ENCODE data around the gene INPP5E.

INPP5E gene

DNA sequence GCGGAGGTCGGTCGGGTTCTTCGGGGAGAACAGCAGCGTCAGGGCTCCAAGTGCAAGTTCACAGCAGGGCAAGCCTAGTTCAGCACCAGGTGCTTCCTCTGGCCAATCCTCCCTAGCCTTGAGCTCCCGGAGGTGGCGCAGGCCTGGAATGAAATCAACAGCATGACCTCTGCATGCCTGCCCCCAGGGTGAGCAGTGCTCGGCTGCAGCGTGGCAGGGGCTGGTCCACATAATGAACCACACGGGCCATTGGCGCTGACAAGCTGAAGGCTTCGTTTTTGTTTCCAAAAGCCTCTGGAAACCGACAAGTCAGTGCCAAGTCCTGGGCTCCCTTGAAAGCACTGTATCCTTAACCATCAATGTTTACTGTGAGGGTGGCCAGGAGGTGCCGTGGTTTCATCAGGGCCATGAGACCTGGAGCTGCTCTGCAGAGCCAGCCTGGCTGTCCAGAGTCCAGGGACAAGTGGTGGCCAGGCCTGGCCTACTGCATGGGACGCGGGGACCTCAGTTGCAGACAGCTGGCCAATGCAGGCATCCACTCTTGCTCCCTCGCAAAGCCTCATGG lies 2.1 kb upstream of the INPP5E start:
- Histone ChIP-seq H3K9me2 (replicated peaks; ENCODE audit: control insufficient read depth, low read length) (no peaks in the 10 kb centered on the region), H3K9me3 (ENCODE audit: control insufficient read depth, insufficient read depth, low read length) (no peaks in the 10 kb centered on the region), H3K4me2 (ENCODE audit: low read length) (no peak overlapping the region), H3K36me3 (ENCODE audit: control insufficient read depth, low read length) (peaks cover 56% of the 10 kb centered on the region), H3K79me2 (ENCODE audit: control insufficient read depth, low read length) (peaks cover 28% of the 10 kb centered on the region), H3K27me3 (ENCODE audit: control insufficient read depth, low read length) (no peaks in the 10 kb centered on the region), H3F3A (ENCODE audit: control insufficient read depth, insufficient read depth) (peaks cover 9% of the 10 kb centered on the region; the same call in 1 of the 2 replicates), H3K27ac (ENCODE audit: low read depth, low read length) (no peak overlapping the region), H4K20me1 (ENCODE audit: control insufficient read depth, insufficient read depth, low read depth, low read length) (peaks cover 14% of the 10 kb centered on the region; the same call in 1 of the 2 replicates), H3K4me1 (ENCODE audit: control insufficient read depth, low read length) (peaks cover 22% of the 10 kb centered on the region), H3K4me3 (ENCODE audit: low read length) (no peak overlapping the region)
- TF ChIP-seq, protein P1, sequence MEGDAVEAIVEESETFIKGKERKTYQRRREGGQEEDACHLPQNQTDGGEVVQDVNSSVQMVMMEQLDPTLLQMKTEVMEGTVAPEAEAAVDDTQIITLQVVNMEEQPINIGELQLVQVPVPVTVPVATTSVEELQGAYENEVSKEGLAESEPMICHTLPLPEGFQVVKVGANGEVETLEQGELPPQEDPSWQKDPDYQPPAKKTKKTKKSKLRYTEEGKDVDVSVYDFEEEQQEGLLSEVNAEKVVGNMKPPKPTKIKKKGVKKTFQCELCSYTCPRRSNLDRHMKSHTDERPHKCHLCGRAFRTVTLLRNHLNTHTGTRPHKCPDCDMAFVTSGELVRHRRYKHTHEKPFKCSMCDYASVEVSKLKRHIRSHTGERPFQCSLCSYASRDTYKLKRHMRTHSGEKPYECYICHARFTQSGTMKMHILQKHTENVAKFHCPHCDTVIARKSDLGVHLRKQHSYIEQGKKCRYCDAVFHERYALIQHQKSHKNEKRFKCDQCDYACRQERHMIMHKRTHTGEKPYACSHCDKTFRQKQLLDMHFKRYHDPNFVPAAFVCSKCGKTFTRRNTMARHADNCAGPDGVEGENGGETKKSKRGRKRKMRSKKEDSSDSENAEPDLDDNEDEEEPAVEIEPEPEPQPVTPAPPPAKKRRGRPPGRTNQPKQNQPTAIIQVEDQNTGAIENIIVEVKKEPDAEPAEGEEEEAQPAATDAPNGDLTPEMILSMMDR (IDR thresholded peaks at IDR 0.05; ENCODE audit: low read depth, low read length, poor library complexity, severe bottlenecking), result no peak
- TF ChIP-seq EZH2phosphoT487 (IDR thresholded peaks at IDR 0.05; ENCODE audit: borderline replicate concordance, low read length), result no peak

DNA sequence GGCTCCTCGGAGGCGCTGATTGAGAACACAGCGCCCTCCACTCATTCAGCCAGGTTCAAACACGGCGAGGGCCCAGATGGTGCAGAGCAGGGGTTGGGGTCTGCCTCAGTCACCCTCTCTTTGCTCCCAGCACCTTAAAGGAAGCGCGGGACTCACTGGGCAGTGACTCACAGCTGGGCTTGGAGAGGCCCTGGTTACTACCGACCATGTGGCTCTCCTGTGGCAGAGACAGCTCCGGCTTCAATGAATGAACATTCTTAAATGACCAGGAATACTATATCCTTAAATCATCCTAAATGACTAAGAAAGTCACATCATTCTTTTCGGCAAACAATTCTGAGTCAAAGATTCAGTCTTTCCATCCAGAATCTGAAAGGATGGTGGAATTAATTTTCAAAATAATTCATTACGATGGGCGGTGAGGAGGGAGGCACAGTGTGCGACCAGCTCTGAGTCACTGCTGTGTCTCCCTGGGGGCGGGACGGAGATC lies 1.6 kb upstream of the INPP5E start:
- H3K4me3 ChIP-seq (ENCODE audit: low read length), result no peak overlapping the region
- no peak overlapping the region for H3K27ac ChIP-seq (ENCODE audit: low read depth, low read length)
- no peaks in the 10 kb centered on the region for H3K27me3 ChIP-seq (ENCODE audit: control insufficient read depth, low read length)
- no peak for TF ChIP-seq EZH2phosphoT487 (IDR thresholded peaks at IDR 0.05; ENCODE audit: borderline replicate concordance, low read length)
- TF ChIP-seq, protein P1 (IDR thresholded peaks at IDR 0.05; ENCODE audit: low read depth, low read length, poor library complexity, severe bottlenecking), result no peak
- peaks cover 33% of the 10 kb centered on the region for H3K79me2 ChIP-seq (ENCODE audit: control insufficient read depth, low read length)
- H3K4me2 ChIP-seq (ENCODE audit: low read length), result no peak overlapping the region
- peaks cover 57% of the 10 kb centered on the region for H3K36me3 ChIP-seq (ENCODE audit: control insufficient read depth, low read length)
- peaks cover 18% of the 10 kb centered on the region; the same call in 1 of the 2 replicates for H4K20me1 ChIP-seq (ENCODE audit: control insufficient read depth, insufficient read depth, low read depth, low read length)
- no peaks in the 10 kb centered on the region for H3K9me3 ChIP-seq (ENCODE audit: control insufficient read depth, insufficient read depth, low read length)
- peaks cover 27% of the 10 kb centered on the region for H3K4me1 ChIP-seq (ENCODE audit: control insufficient read depth, low read length)
- H3F3A ChIP-seq (ENCODE audit: control insufficient read depth, insufficient read depth), result peaks cover 9% of the 10 kb centered on the region; the same call in 1 of the 2 replicates
- no peaks in the 10 kb centered on the region for H3K9me2 ChIP-seq (replicated peaks; ENCODE audit: control insufficient read depth, low read length)

DNA sequence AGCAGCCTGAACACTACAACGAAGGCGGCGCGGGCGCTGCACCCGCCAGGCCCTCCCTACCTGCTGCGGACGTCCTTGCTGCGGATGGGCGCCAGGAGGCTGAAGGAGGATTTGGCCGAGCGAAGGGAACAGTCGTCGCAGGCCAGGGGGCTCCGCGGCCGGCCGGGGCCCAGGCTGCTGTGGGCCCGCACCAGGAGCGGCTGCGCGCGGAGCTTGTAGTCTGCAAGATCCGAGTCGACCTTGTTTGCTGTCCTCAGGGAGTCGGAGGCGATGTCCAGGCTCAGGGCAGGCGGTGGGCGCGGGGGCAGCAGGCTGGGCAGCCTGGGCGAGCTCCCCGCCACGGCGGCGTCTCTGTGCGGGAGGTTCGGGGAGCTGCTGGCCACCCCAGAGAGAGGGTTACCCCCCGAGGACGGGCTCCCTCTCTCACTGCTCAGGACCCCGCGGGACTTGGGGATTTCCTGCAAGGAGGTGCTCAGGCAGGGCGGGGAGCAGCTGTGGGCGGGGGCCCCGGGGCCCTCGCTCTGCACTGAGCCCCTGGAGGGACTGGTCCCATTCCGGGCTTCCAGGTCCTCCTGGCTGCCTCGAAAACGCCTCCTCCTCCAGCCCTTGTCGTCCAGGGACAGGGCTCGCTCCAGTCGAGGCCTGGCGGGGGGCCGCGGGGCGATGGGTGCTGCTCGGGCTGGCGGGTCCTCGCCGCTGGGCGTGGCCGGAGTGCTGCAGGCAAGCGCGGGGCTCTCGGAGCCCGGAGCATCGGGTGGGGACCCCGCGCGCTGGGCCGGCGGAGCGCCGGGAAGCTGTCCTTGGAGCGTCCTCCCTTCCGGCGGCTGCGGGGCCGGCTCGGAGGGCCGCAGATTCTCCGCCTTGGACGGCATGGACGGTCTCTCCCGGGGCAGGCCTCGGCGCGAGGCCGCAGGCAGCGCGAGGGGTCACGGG lies 831 bp downstream of the INPP5E start:
- H3K27me3 ChIP-seq (ENCODE audit: control insufficient read depth, low read length), result no peaks in the 10 kb centered on the region
- H3K4me1 ChIP-seq (ENCODE audit: control insufficient read depth, low read length), result peaks cover 27% of the 10 kb centered on the region
- H3K9me3 ChIP-seq (ENCODE audit: control insufficient read depth, insufficient read depth, low read length), result no peaks in the 10 kb centered on the region
- H4K20me1 ChIP-seq (ENCODE audit: control insufficient read depth, insufficient read depth, low read depth, low read length), result peaks cover 18% of the 10 kb centered on the region; the same call in 1 of the 2 replicates
- no peaks in the 10 kb centered on the region for H3K9me2 ChIP-seq (replicated peaks; ENCODE audit: control insufficient read depth, low read length)
- H3K4me2 ChIP-seq (ENCODE audit: low read length), result peak overlapping the region; percentile 83
- peaks cover 41% of the 10 kb centered on the region for H3K36me3 ChIP-seq (ENCODE audit: control insufficient read depth, low read length)
- TF ChIP-seq EZH2phosphoT487 (IDR thresholded peaks at IDR 0.05; ENCODE audit: borderline replicate concordance, low read length), result no peak
- TF ChIP-seq, protein P1 (IDR thresholded peaks at IDR 0.05; ENCODE audit: low read depth, low read length, poor library complexity, severe bottlenecking), result no peak
- H3F3A ChIP-seq (ENCODE audit: control insufficient read depth, insufficient read depth), result peaks cover 9% of the 10 kb centered on the region; the same call in 1 of the 2 replicates
- H3K79me2 ChIP-seq (ENCODE audit: control insufficient read depth, low read length), result peaks cover 50% of the 10 kb centered on the region
- peak overlapping the region; percentile 94 for H3K4me3 ChIP-seq (ENCODE audit: low read length)
- H3K27ac ChIP-seq (ENCODE audit: low read depth, low read length), result peak overlapping the region; percentile 30
